ENCODE results near the gene RAB38. TPM values are rescaled to one million over a fixed set of nuclear protein-coding genes. Genes with fewer than 3 reads are reported as not detected.

The RAB38 gene
- total RNA-seq, 1 donor from 2014 or later = 8.1 TPM

DNA sequence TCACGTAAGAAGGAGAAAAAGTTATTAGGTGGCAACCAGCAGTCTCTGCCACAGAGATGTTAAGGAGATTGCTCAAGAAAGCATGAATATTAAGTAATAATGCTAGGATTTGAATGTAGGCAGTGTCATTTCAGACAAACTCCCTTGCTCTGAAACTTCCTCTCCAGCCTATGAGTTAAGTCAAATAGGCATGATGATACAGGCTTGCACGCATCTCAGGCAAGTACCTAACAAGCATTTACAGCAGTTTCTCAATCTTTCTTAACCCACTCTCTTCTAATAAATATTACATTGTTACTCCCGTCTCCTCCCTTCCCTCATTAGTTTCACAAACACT is 72.7 kb downstream of the RAB38 start:
- no peaks in the 10 kb centered on the region for H3K36me3 ChIP-seq
- no peaks in the 10 kb centered on the region for H3F3A ChIP-seq (ENCODE audit: low read depth)
- peaks cover 2% of the 10 kb centered on the region for H3K36me3 Mint-ChIP-seq
- H3K9ac ChIP-seq = no peak overlapping the region
- H4K20me1 ChIP-seq (ENCODE audit: low read depth) = no peaks in the 10 kb centered on the region
- H3K27ac ChIP-seq = no peak overlapping the region
- H3K79me2 ChIP-seq (ENCODE audit: low read depth) = no peaks in the 10 kb centered on the region
- H3K4me1 ChIP-seq = no peaks in the 10 kb centered on the region
- no peak overlapping the region for H2AFZ ChIP-seq (replicated peaks)
- no peaks in the 10 kb centered on the region for H3K27me3 ChIP-seq
- TF ChIP-seq EZH2phosphoT487 (IDR thresholded peaks at IDR 0.05) (no peak), EZH2 (IDR thresholded peaks at IDR 0.05) (no peak)
- TF ChIP-seq, protein P1, sequence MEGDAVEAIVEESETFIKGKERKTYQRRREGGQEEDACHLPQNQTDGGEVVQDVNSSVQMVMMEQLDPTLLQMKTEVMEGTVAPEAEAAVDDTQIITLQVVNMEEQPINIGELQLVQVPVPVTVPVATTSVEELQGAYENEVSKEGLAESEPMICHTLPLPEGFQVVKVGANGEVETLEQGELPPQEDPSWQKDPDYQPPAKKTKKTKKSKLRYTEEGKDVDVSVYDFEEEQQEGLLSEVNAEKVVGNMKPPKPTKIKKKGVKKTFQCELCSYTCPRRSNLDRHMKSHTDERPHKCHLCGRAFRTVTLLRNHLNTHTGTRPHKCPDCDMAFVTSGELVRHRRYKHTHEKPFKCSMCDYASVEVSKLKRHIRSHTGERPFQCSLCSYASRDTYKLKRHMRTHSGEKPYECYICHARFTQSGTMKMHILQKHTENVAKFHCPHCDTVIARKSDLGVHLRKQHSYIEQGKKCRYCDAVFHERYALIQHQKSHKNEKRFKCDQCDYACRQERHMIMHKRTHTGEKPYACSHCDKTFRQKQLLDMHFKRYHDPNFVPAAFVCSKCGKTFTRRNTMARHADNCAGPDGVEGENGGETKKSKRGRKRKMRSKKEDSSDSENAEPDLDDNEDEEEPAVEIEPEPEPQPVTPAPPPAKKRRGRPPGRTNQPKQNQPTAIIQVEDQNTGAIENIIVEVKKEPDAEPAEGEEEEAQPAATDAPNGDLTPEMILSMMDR (IDR thresholded peaks at IDR 0.05) = no peak
- H3K9me3 ChIP-seq (ENCODE audit: low read depth) = no peaks in the 10 kb centered on the region
- H3K4me2 ChIP-seq = no peak overlapping the region
- H3K9me3 Mint-ChIP-seq = peaks cover 2% of the 10 kb centered on the region
- H3K4me3 ChIP-seq = no peak overlapping the region
- H3K27ac Mint-ChIP-seq = no peak overlapping the region
- peaks cover 18% of the 10 kb centered on the region for H3K4me1 Mint-ChIP-seq
- no peaks in the 10 kb centered on the region for H3K27me3 Mint-ChIP-seq (ENCODE audit: insufficient read depth, low read depth)
- no peak for DNase-seq (ENCODE audit: low spot score)
- no peak overlapping the region for H3K4me3 Mint-ChIP-seq

DNA sequence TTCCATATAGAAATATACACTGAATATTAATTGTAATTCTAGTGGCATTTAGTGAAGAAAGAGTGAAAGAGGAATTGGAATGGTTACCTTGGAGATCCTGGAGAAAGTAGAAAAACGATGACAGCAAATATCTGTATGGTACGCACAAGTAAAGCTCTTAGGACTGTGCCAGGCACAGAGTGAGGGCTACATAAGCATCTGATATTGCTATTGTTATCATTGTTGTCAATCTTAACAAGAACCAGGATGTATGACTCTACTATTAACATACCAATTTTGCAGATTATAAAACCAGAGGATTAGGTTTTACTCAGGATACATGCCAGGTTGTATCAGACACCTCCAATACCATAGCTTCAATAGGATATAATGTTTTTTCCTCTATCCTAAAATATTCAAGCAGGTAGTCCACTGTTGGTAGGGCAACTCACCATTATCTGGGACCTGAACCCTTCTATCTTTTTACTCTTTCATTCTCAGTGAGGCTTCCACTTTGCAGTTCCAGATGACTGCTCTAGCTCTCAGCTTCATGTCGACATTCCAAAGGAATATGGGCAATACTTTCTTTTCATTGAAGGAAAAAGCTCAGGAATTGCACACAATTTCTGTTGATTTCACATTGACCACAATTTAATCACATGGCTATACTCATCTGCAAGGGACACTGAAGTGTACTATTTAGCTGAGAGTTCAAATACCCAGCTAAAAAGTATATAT is 73.2 kb downstream of the RAB38 start:
- no peaks in the 10 kb centered on the region for H3K9me3 Mint-ChIP-seq
- H3K9ac ChIP-seq = no peak overlapping the region
- H3K36me3 Mint-ChIP-seq = no peaks in the 10 kb centered on the region
- H3K27ac Mint-ChIP-seq = no peak overlapping the region
- no peak overlapping the region for H3K4me3 ChIP-seq
- H3K27ac ChIP-seq = no peak overlapping the region
- no peaks in the 10 kb centered on the region for H3F3A ChIP-seq (ENCODE audit: low read depth)
- no peak overlapping the region for H3K4me2 ChIP-seq
- peaks cover 18% of the 10 kb centered on the region for H3K4me1 Mint-ChIP-seq
- H3K27me3 ChIP-seq = no peaks in the 10 kb centered on the region
- H3K9me3 ChIP-seq (ENCODE audit: low read depth) = no peaks in the 10 kb centered on the region
- H4K20me1 ChIP-seq (ENCODE audit: low read depth) = no peaks in the 10 kb centered on the region
- TF ChIP-seq EZH2 (IDR thresholded peaks at IDR 0.05) (no peak), EZH2phosphoT487 (IDR thresholded peaks at IDR 0.05) (no peak)
- TF ChIP-seq, protein P1 (IDR thresholded peaks at IDR 0.05) = no peak
- no peaks in the 10 kb centered on the region for H3K79me2 ChIP-seq (ENCODE audit: low read depth)
- no peak overlapping the region for H3K4me3 Mint-ChIP-seq
- H3K4me1 ChIP-seq = no peaks in the 10 kb centered on the region
- DNase-seq (ENCODE audit: low spot score) = no peak
- H2AFZ ChIP-seq (replicated peaks) = no peak overlapping the region
- no peaks in the 10 kb centered on the region for H3K36me3 ChIP-seq
- no peaks in the 10 kb centered on the region for H3K27me3 Mint-ChIP-seq (ENCODE audit: insufficient read depth, low read depth)

DNA sequence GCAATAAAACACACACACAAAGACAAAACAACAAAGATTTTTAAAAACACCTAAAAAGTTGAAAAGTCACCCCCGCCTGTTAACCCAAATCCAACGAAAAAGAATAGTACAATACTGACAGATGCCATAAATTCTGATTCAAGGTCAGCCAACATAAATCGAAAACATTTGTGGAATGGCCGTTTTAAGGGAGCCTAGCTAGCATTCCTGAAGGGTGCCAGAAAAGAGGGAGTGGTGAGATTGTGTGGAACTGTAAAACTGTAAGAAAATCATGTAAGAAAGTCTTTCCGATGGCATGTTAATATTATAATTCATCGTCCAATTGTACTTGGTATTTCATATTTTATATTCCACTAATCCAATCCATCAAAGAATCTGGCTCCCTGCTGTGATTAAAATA is 75.1 kb downstream of the RAB38 start:
- Histone ChIP-seq H3K9ac (no peak overlapping the region), H3K4me1 (no peaks in the 10 kb centered on the region), H3K9me3 (ENCODE audit: low read depth) (no peaks in the 10 kb centered on the region), H2AFZ (replicated peaks) (no peak overlapping the region), H3K79me2 (ENCODE audit: low read depth) (no peaks in the 10 kb centered on the region), H3F3A (ENCODE audit: low read depth) (no peaks in the 10 kb centered on the region), H3K4me3 (no peak overlapping the region), H3K4me2 (no peak overlapping the region), H3K27me3 (no peaks in the 10 kb centered on the region), H3K36me3 (no peaks in the 10 kb centered on the region), H4K20me1 (ENCODE audit: low read depth) (no peaks in the 10 kb centered on the region), H3K27ac (no peak overlapping the region)
- Mint-ChIP-seq H3K27me3 (ENCODE audit: insufficient read depth, low read depth) (no peaks in the 10 kb centered on the region), H3K9me3 (no peaks in the 10 kb centered on the region), H3K27ac (no peak overlapping the region), H3K4me3 (no peak overlapping the region), H3K36me3 (no peaks in the 10 kb centered on the region), H3K4me1 (peaks cover 6% of the 10 kb centered on the region)
- TF ChIP-seq EZH2 (IDR thresholded peaks at IDR 0.05) (no peak), EZH2phosphoT487 (IDR thresholded peaks at IDR 0.05) (no peak)
- TF ChIP-seq, protein P1 (IDR thresholded peaks at IDR 0.05) = no peak
- no peak for DNase-seq (ENCODE audit: low spot score)

Measured in neural progenitor cell (in vitro differentiated cells).